Body of pancreas (tissue), 4 donors: ENCODE data around the gene SLC27A1.

Experiments used
- POLR2A ChIP-seq, 3 donors: fragments of 450-650 bp; IDR thresholded peaks; one replicate each; pipeline ENCODE4 v1.6.1; 2016; ENCODE audit warnings: antibody characterized with exemption in 3 of 3, mild to moderate bottlenecking in 2 of 3
- TF ChIP-seq, protein P1 (sequence below), 7 experiments: fragments of 450-650 bp in 4 of 7; fragments of 200-600 bp in 3 of 7; sonication (generic) in 3 of 7; IDR thresholded peaks; one replicate each; pipeline ENCODE4 v1.5.1; 2016 to 2019; ENCODE audit warnings: antibody characterized with exemption in 7 of 7

DNA sequence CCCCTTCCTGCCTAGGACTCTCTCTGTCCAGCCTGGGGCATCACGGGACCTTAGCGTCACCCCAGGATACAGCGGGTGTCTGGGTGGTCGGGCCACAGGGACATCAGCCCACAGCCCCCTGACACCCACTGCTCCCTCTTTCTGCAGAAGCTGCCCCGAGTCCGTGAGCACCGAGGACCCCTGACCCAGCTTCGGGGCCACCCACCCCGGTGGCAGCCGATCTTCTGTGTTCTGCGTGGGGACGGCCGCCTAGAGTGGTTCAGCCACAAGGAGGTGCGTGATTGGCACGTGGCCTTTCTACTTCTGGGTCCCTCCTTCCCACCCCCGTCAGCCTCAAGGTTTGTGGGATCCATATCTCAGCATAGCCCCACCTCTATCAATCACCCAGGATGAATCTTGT, 61.8 kb downstream of the SLC27A1 start:
- TF ChIP-seq, protein P1, sequence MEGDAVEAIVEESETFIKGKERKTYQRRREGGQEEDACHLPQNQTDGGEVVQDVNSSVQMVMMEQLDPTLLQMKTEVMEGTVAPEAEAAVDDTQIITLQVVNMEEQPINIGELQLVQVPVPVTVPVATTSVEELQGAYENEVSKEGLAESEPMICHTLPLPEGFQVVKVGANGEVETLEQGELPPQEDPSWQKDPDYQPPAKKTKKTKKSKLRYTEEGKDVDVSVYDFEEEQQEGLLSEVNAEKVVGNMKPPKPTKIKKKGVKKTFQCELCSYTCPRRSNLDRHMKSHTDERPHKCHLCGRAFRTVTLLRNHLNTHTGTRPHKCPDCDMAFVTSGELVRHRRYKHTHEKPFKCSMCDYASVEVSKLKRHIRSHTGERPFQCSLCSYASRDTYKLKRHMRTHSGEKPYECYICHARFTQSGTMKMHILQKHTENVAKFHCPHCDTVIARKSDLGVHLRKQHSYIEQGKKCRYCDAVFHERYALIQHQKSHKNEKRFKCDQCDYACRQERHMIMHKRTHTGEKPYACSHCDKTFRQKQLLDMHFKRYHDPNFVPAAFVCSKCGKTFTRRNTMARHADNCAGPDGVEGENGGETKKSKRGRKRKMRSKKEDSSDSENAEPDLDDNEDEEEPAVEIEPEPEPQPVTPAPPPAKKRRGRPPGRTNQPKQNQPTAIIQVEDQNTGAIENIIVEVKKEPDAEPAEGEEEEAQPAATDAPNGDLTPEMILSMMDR (IDR thresholded peaks at IDR 0.05): no peak
- no peak for TF ChIP-seq POLR2A (IDR thresholded peaks at IDR 0.05)
